ENCODE results near the gene LRRC10B. TPM values are rescaled to one million over a fixed set of nuclear protein-coding genes. Genes with fewer than 3 reads are reported as not detected.
A peak's percentile ranks its signal among the peaks of the same experiment; 100 is the strongest.

Gene LRRC10B
- total RNA-seq, 3 donors from 2014 or later, result 1.5 to 3.3 TPM; not detected in 1

DNA sequence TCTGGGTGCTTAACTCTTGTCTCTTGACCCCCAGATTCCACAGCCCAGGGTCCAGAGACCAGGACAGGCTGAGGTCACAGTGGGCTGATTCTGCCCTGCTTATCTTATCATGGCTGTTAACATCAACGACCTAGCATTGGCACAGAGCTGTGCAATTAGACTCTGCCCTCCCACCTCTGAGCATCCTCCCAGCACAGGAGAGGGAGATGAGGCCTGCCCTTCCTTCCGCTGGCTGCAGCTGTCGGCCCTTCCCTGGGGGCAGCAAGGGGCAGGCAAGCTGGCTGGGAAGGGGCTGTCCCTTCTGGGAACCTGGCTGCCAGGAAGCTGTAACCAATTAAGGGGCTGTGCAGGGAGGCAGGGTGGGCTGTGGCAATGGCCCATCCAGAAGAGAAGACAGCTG lies 22.5 kb downstream of the LRRC10B start:
- no peak for TF ChIP-seq POLR2A (IDR thresholded peaks at IDR 0.05)
- TF ChIP-seq POLR2AphosphoS5 (IDR thresholded peaks at IDR 0.05), result no peak
- TF ChIP-seq, protein P1, sequence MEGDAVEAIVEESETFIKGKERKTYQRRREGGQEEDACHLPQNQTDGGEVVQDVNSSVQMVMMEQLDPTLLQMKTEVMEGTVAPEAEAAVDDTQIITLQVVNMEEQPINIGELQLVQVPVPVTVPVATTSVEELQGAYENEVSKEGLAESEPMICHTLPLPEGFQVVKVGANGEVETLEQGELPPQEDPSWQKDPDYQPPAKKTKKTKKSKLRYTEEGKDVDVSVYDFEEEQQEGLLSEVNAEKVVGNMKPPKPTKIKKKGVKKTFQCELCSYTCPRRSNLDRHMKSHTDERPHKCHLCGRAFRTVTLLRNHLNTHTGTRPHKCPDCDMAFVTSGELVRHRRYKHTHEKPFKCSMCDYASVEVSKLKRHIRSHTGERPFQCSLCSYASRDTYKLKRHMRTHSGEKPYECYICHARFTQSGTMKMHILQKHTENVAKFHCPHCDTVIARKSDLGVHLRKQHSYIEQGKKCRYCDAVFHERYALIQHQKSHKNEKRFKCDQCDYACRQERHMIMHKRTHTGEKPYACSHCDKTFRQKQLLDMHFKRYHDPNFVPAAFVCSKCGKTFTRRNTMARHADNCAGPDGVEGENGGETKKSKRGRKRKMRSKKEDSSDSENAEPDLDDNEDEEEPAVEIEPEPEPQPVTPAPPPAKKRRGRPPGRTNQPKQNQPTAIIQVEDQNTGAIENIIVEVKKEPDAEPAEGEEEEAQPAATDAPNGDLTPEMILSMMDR (IDR thresholded peaks at IDR 0.05), result no peak

DNA sequence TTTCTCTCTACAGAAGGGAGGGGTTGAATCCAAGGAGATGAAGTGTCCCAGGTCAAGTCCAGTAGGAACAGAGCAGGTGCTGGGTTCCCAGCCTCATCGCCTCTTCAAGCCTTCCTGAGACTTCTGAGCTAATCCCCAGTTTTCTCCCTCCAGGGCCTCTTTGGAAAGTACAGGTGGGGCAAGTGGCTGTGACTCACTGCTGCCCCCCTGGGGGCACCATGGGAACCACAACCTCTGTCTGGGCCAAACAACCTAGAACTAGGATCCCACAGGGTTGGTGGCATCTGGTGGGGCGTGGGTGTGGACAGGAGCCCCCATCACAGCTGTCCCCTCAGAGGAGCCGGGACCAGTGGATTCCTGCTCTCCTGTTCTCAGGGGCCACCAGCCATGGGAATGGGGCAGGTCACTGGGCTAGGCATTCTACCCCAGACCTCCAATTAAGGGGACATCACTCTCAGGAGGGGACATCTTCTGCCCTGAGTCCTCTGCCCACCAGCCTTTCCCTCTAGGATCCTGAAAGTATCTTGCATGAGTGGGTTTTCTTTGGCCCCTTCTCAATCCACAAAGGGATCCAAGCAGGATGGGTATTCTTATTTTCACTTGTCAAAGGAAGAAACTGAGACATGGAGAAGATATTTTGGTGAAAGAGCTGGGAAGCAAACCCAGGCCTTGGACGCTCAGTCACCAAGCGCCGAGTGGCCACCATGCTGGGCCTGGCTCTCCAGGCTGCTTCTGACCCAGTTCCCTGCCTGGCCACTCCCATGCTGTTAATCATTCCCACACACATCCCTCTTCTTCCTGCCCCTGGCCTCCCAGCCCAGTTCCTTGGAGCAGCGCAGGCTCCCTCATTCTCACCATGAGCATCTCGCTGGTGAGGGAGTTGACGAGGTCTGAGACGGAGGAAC lies 23.8 kb downstream of the LRRC10B start:
- Histone ChIP-seq H3K4me3 (no peak overlapping the region), H3K27me3 (no peaks in the 10 kb centered on the region), H3K4me1 (no peaks in the 10 kb centered on the region), H3K27ac (peak overlapping the region in 1 of 2 donors; percentile 7), H3K36me3 (no peaks in the 10 kb centered on the region), H3K9me3 (no peaks in the 10 kb centered on the region)
- intact Hi-C loops (cut with DNase I; ENCODE audit: low total_unique reads), result no loop called here
- TF ChIP-seq POLR2A (IDR thresholded peaks at IDR 0.05) (no peak), POLR2AphosphoS5 (IDR thresholded peaks at IDR 0.05) (no peak)
- TF ChIP-seq, protein P1 (IDR thresholded peaks at IDR 0.05), result peak; percentile 32 to 64 (median 59)
- no peak for DNase-seq (ENCODE audit: low spot score in 2 of 2)

More for the DNA sequence above, 22.5 kb downstream of the LRRC10B start:
- H3K27me3 ChIP-seq, result no peaks in the 10 kb centered on the region
- H3K4me3 ChIP-seq, result no peak overlapping the region
- DNase-seq (ENCODE audit: low spot score in 2 of 2), result no peak
- no peaks in the 10 kb centered on the region for H3K9me3 ChIP-seq
- H3K4me1 ChIP-seq, result no peaks in the 10 kb centered on the region
- no peak overlapping the region for H3K27ac ChIP-seq
- no peaks in the 10 kb centered on the region for H3K36me3 ChIP-seq
- intact Hi-C loops (cut with DNase I; ENCODE audit: low total_unique reads), result no loop called here

DNA sequence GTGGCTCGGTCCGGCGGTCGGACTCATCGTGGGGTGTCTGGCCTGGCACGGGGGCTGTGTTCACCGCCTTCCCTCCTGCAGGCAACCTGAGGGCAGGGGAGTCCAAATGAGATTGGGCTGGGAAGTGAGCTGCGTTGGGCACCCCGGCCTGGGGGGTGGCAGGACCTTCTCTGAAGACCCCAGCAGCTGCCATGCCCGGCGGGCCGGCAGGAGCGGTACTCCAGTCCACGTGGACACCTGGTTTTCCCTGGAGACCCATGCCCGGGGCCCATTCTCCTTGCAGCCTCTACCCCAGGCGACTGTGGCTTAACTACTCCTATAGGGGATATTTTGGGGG lies 24.5 kb downstream of the LRRC10B start:
- no peaks in the 10 kb centered on the region for H3K27me3 ChIP-seq
- H3K9me3 ChIP-seq, result no peaks in the 10 kb centered on the region
- intact Hi-C loops (cut with DNase I; ENCODE audit: low total_unique reads), result no loop called here
- TF ChIP-seq POLR2AphosphoS5 (IDR thresholded peaks at IDR 0.05) (no peak), POLR2A (IDR thresholded peaks at IDR 0.05) (no peak)
- TF ChIP-seq, protein P1 (IDR thresholded peaks at IDR 0.05), result no peak
- DNase-seq (ENCODE audit: low spot score in 2 of 2), result no peak
- H3K27ac ChIP-seq, result peak overlapping the region in 1 of 2 donors; percentile 7
- H3K4me1 ChIP-seq, result no peaks in the 10 kb centered on the region
- no peaks in the 10 kb centered on the region for H3K36me3 ChIP-seq
- H3K4me3 ChIP-seq, result no peak overlapping the region

DNA sequence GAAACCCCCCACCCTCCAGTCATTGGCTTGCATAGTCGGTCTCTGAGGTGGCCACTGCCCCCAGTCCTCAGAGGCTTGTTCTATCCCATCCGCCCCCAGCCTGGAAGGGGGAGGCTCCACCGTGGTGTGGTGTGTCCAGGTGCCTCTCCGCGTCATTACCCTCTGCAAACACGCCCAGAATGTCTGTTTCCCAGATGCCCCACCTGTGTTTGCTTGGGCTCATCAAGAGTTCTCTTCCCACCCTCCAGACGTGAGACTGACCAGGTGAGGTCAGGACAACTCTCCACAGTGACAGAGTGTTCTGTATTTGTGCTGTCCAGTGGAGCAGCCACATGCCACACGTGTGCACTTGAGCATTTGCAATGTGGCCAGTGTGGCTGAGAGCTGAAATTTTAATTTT lies 24.9 kb downstream of the LRRC10B start:
- H3K27ac ChIP-seq, result no peak overlapping the region
- TF ChIP-seq, protein P1 (IDR thresholded peaks at IDR 0.05), result no peak
- TF ChIP-seq POLR2AphosphoS5 (IDR thresholded peaks at IDR 0.05), result no peak
- TF ChIP-seq POLR2A (IDR thresholded peaks at IDR 0.05), result no peak
- intact Hi-C loops (cut with DNase I; ENCODE audit: low total_unique reads), result no loop called here
- no peaks in the 10 kb centered on the region for H3K36me3 ChIP-seq
- H3K4me1 ChIP-seq, result no peaks in the 10 kb centered on the region
- DNase-seq (ENCODE audit: low spot score in 2 of 2), result no peak
- H3K27me3 ChIP-seq, result no peaks in the 10 kb centered on the region
- no peaks in the 10 kb centered on the region for H3K9me3 ChIP-seq
- no peak overlapping the region for H3K4me3 ChIP-seq

Measured in breast epithelium (tissue), 4 donors.